Fibroblast of the aortic adventitia (primary cell): ENCODE measurements around the gene SLC4A11. TPM values are rescaled to one million over a fixed set of nuclear protein-coding genes. Genes with fewer than 3 reads are reported as not detected.

Experiments
- DNase-seq: peaks from one replicate; pipeline ENCODE4 v3.0.0-alpha.2; 2010; ENCODE audit warnings: low read depth
- H3K4me3 ChIP-seq: 2 replicates; pipeline ENCODE4 v1.5.1; 2011; ENCODE audit warnings: low read depth, mild to moderate bottlenecking, control low read depth, low read length, moderate library complexity
- total RNA-seq: library from RNA; depleted of rRNA; stranded (reverse); fragments of >200 nt; gene quantifications from 2 replicates; pipeline ENCODE4 v1.2.3, GENCODE V29; 2012; ENCODE audit warnings: low replicate concordance
- TF ChIP-seq, protein P1 (sequence below): IDR thresholded peaks from 2 replicates; pipeline ENCODE4 v1.5.1; 2011; ENCODE audit warnings: mild to moderate bottlenecking, low read length, control low read depth, inconsistent platforms; ENCODE audit not compliant: insufficient read depth

The SLC4A11 gene
- total RNA-seq, 1 donor: 0.63 TPM

DNA sequence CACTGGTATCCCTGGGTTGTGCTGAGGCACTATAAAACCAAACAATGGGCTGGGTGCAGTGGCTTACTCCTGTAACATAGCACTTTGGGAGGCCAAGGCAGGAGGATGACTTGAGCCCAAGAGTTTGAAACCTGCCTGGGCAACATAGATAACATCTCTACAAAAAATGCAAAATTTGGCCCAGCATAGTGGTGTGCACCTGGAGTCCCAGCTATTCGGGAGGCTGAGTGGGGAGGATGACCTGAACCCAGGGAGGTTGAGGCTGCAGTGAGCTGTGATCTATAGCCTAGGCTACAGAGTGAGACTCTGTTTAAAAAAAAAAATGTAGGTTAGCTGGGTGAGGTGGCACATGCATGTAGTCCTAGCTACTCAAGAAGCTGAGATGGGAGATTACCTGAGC, 7.7 kb upstream of the SLC4A11 start:
- no peak overlapping the region for H3K4me3 ChIP-seq
- DNase-seq: no peak
- TF ChIP-seq, protein P1, sequence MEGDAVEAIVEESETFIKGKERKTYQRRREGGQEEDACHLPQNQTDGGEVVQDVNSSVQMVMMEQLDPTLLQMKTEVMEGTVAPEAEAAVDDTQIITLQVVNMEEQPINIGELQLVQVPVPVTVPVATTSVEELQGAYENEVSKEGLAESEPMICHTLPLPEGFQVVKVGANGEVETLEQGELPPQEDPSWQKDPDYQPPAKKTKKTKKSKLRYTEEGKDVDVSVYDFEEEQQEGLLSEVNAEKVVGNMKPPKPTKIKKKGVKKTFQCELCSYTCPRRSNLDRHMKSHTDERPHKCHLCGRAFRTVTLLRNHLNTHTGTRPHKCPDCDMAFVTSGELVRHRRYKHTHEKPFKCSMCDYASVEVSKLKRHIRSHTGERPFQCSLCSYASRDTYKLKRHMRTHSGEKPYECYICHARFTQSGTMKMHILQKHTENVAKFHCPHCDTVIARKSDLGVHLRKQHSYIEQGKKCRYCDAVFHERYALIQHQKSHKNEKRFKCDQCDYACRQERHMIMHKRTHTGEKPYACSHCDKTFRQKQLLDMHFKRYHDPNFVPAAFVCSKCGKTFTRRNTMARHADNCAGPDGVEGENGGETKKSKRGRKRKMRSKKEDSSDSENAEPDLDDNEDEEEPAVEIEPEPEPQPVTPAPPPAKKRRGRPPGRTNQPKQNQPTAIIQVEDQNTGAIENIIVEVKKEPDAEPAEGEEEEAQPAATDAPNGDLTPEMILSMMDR: no peak

DNA sequence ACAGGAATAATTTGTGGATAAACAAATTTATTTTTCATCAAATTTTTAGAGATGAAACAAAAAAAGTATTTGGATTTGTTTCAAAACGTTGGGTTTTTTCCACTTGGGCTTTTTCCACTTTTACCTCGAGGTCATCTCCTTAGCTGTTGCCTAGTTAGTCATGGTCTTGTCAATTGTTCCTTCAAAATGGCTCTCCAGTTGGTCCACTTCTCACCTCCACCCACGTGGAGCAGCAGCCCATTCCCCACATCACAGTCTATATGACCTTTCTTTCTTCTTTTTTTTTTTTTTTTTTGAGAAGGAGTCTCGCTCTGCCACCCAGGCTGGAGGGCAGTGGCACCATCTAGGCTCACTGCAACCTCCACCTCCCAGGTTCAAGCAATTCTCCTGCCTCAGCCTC, 6.7 kb upstream of the SLC4A11 start:
- TF ChIP-seq, protein P1: no peak
- no peak for DNase-seq

DNA sequence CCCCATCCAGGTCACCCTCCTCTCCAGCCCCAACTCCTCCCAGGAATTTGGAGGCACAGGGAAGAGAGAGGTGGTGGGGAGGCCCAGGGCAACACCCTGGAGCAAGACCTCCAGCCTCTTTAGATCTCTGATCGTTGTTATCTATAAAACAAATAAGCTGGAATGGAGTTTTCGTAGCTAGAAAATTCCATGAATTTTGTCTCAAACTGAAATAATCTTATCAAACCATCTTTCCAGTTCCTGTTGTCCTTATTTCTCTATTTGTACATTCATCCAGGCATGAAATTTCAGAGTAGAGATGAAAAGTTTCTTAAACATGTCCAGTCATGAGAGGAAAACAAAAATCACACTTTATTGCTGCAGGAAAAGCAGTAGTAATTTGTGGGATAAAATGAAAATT, 6.2 kb upstream of the SLC4A11 start:
- no peak for DNase-seq
- no peak overlapping the region for H3K4me3 ChIP-seq
- TF ChIP-seq, protein P1: no peak

More for the DNA sequence above, 6.7 kb upstream of the SLC4A11 start:
- H3K4me3 ChIP-seq: no peak overlapping the region

DNA sequence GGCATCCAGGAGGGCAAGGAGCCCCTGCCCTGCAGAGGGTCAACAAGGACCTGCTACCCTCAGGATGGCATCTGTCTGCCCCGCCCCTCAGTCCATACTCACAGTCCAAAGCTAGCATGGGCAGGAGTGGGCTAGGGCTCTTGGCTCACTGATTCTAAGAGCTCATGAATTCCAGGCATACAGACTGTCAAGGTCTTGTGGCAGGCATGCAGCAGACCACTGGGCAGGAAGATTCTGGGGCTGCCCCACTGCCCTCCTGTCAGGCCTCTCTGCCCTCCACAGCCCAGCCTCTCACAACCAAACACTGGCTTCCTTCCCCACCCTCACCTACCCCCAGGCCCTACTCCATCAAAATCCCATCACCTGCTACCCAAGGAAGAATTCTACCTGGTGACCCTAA, 5.6 kb upstream of the SLC4A11 start:
- no peak overlapping the region for H3K4me3 ChIP-seq
- no peak for DNase-seq
- TF ChIP-seq, protein P1: no peak

DNA sequence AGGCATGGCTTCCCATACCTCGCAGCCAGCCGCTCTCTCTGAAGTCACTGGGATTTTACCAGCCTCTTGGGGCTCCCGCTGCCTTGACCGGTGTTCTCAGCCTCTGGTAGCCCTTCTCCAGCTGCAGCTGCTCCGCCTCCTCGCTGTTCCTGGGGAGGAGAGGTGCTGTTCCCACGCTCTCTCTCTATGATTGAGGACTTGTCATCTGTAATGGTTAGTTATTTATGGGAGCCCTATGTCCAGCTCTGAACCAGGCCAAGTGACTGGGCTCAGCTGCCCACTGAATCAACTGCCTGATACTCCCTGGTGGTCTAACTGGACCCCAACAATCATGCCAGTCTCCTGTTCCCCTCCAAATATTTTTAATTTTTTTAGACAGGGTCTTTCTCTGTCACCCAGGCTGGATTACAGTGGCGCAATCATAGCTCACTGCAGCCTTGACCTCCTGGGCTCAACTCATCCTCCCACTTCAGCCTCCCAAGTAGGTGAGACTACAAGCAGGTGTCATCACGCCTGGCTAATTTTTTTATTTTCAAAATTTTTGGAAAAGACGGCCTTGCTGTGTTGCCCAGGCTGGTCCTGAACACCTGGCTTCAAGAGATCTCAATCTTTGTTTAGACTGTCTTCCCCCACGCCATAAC, 4.8 kb upstream of the SLC4A11 start:
- TF ChIP-seq, protein P1: no peak
- H3K4me3 ChIP-seq: no peak overlapping the region
- no peak for DNase-seq

DNA sequence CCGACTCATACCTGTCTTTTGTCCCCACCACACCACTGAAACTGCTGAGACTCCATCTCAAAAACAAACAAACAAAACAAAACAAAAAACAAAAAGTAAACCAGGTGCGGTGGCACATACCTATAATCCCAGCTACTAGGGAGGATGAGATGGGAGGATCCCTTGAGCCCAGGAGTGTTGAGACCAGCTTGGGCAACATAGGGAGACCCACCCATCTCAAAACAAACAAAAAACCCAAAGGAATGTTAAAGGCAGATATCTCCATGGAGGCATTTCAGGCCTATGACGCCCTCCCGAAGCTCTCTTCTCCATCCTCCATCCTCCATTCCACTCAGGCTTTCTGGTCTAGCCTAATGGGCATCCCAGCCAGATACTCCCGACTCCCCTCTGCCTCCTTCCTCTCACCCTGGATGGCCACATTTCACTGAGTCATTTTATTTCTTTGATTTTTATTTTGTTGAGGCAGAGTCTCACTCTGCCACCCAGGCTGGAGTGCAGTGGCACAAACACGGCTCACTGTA, 3.2 kb upstream of the SLC4A11 start:
- DNase-seq: peak; percentile 8
- no peak overlapping the region for H3K4me3 ChIP-seq
- TF ChIP-seq, protein P1: no peak
